Right ventricle myocardium superior (tissue), 1 donor: ENCODE measurements around the gene PAQR7. TPM values are rescaled to one million over a fixed set of nuclear protein-coding genes. Genes with fewer than 3 reads are reported as not detected.

Experiments used
- ATAC-seq: fragments of 200-7000 bp; cut with Tn5 transposase; one replicate; pipeline ENCODE4 v1.9.1; 2020; ENCODE audit warnings: mild to moderate bottlenecking; ENCODE audit not compliant: poor library complexity
- DNase-seq: peaks from one replicate; pipeline ENCODE4 v3.0.0-alpha.2; 2020
- intact Hi-C: fragments of 100-400 bp; cut with DNase I; formaldehyde crosslinking; loops from one replicate; pipeline ENCODE4 v1.11.2; 2022
- total RNA-seq: library from RNA; stranded (reverse); fragmentation: NEBNext Ultra II Directional; extraction: Animal tissue kit (Norgen Biotek cat#: 25700); gene quantifications from one replicate; pipeline ENCODE4 v1.2.1, GENCODE V29; 2021
- donor health status: DM: no; HTN: yes; CAD: no; lungs with severe emphysema.

Gene PAQR7
- total RNA-seq, 1 donor from 2014 or later: 2.2 TPM

- DNase-seq (no peak), ATAC-seq (no peak)
- intact Hi-C loops: no loop called here
Observed at GRCh38 chr1:25878690-25879089, 3.2 kb upstream of the PAQR7 start.

DNA sequence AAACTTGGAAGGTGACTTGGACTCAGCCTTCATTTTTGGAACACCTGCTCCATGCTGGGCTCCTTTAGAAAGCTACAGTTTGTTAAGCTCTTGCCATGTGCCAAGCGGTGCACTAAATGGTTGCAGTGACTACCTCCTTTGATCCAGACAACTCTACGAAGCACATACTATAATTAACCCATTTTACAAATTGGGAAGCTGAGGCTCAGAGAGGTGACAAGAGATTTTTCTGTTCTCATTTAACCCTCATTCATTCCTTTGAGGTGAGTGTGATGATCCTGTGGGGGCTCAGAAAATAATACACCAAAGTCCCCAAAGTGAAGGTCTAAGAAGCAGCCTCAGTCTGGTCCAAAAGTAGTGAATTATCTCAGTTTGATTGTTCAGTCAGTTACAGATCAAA, 1.6 kb upstream of the PAQR7 start:
- intact Hi-C loops: no loop called here
- ATAC-seq: no peak
- no peak for DNase-seq

DNA sequence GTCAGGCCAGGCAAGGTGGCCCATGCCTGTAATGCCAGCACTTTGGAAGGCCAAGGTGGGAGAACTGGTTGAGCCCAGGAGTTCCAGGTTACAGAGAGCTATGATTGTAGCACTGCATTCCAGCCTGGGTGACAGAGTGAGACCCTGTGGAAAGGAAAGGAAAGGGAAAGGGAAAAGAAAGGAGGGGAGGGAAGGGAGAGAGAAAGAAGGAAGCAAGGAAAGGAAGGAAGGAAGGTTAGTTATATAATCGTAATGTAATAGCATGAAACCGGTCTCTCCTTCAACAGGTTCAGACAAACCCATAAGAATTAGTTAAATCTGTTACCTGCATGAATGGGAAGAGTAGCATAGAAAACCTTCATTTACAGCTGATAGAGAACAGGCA, 1.2 kb upstream of the PAQR7 start:
- intact Hi-C loops: no loop called here
- ATAC-seq (no peak), DNase-seq (no peak)

- DNase-seq: no peak
- intact Hi-C loops: no loop called here
Observed at GRCh38 chr1:25875856-25876692, 566 bp upstream of the PAQR7 start.

DNA sequence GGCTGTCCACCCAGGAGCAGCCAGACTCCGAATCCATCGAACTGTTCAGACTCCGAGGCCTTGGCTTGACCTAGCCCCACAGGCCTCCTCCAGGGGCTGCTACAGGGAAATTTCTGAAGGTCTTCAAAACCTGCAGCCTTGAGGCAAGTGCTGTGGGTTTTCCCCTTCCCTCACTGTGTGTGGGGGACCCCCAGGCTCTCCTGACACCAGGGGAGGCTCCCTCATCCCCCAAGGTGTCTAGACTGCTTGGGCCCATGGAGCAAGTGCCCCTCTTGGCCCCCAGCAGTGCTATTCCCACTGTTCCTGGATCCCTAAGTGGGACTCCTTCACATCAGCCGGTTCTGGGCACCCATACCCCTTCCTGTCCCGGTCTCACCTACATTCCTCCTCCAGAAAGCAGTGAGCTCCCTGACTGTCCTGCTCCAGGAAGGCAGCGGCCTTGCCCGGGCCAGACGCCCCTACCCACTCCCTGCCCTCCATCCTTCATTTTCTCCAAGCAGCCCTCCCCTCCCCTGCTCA, 814 bp downstream of the PAQR7 start:
- DNase-seq (no peak), ATAC-seq (no peak)
- intact Hi-C loops: no loop called here

More at GRCh38 chr1:25875856-25876692, 566 bp upstream of the PAQR7 start:
- ATAC-seq: no peak

- ATAC-seq (no peak), DNase-seq (no peak)
- intact Hi-C loops: no loop called here
Observed at GRCh38 chr1:25874209-25874608, 1.3 kb downstream of the PAQR7 start.

DNA sequence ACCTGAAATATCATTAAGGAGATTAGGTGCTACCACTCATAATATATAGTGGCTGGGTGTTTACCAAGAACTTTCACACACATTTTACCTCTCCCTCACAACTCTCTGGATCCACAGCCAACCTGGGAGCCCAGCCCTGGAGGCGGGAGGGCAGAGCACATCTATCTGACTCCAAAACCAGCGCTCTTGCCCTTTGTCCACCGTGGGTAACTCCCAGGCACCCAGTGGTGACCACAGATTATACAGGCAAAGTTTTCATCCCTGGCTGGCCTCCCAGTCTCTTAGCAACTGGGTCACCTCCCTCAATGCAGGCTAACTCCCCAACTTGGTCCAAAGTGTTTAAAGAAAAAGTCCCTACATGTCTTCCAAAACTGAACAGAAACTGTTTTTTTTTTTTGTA, 2.4 kb downstream of the PAQR7 start:
- ATAC-seq: no peak
- intact Hi-C loops: no loop called here
- DNase-seq: no peak

DNA sequence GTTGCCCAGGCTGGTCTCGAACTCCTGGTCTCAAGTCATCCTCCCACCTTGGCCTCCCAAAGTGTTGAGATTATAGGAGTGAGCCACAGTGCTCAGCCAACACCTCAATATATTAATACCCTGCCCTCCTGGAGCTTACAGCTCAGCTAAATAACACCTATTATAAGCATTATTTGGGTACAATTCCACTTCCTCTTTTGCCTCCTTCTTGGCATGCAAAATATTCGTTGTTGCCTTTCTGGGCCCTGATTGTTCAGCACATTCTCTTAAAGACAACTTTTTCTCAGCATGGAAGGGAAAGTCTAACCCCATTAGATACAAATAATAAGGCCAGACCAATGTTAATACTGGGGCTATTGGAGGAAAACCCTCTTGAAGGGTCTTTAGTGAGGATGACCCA, 2.8 kb downstream of the PAQR7 start:
- ATAC-seq (no peak), DNase-seq (no peak)
- intact Hi-C loops: no loop called here

- DNase-seq: no peak
- no peak for ATAC-seq
- intact Hi-C loops: no loop called here
Observed at GRCh38 chr1:25871704-25872494, 3.6 kb downstream of the PAQR7 start.

DNA sequence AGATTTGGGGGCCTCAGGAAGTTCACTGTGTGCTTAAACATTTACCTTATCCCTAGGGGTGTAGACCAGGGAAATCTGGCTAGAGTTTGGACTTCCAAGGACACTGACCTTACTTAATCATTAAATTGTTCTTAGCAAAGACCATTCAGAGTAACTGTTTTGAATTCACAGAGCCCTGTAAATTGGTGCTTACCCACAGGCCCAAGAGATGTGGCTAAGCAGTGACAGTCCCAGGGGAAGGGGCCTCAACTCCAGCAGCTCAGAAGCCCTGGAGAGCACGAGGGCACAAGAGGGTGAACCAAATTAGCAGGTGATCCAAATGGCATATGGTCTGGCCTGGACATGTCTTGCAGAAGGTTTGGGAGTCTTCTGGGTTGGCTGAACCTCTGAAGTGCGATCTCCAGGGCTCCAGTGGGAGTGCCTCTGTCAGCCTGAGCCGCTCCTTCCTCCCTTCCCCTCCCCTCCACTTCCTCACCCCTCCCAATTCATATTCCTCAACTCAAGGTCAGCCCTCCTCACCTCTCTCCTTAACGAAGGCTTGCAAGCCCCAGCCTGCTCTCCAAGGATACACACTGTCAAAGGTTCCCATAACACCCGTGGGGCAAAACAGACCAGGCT, 4.3 kb downstream of the PAQR7 start:
- DNase-seq (no peak), ATAC-seq (no peak)
- intact Hi-C loops: no loop called here

DNA sequence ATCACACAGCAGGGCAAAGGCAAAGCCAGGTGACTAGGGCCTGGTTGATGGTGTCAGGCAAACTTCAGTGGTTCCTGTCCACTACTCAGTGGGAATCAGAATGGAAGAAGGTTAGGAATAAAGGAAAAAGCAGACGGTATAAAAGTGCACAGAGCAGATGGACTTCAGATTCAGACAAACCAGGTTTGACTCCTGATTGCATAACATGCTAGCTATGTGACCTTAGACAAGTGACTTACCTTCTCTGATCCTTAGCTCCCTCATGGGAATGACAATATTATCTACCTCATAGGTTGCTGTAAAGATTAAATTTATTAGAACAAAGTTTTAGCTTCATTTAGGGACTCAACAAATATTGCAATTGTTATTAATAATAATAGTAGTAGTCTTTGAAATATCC, 4.9 kb downstream of the PAQR7 start:
- ATAC-seq: no peak
- no peak for DNase-seq
- intact Hi-C loops: no loop called here

GRCh38 chr1:25869909-25870606, 5.5 kb downstream of the PAQR7 start:
- intact Hi-C loops: no loop called here
- ATAC-seq (no peak), DNase-seq (no peak)

GRCh38 chr1:25867210-25867991, 8.1 kb downstream of the PAQR7 start:
- intact Hi-C loops: no loop called here
- ATAC-seq (no peak), DNase-seq (no peak)

GRCh38 chr1:25866288-25866687, 9.2 kb downstream of the PAQR7 start:
- intact Hi-C loops: no loop called here
- ATAC-seq (no peak), DNase-seq (no peak)

DNA sequence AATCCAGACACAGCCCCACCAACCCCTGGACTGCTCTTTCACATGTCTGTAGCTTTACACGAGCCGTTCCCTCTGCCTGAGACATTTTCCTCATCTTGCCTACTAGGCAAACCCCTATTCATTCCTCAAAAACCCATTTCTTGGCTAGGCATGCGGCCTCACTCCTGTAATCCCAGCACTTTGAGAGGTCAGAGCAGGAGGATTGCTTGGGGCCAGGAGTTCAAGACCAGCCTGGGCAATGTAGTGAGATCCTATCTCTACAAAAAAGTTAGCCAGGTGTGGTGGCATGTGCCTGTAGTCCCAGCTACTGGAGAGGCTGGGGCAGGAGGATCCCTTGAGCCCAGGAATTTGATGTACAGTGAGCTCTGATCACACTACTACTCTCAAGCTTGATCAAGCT, 11.1 kb downstream of the PAQR7 start:
- intact Hi-C loops: no loop called here
- no peak for ATAC-seq
- no peak for DNase-seq

- ATAC-seq (no peak), DNase-seq (no peak)
- intact Hi-C loops: no loop called here
Observed at GRCh38 chr1:25863486-25864262, 11.8 kb downstream of the PAQR7 start.

GRCh38 chr1:25862785-25863485, 12.6 kb downstream of the PAQR7 start:
- ATAC-seq: no peak
- DNase-seq: no peak
- intact Hi-C loops: no loop called here
